Measurements from ENCODE around the gene METTL2A. TPM values are rescaled to one million over a fixed set of nuclear protein-coding genes. Genes with fewer than 3 reads are reported as not detected.

The METTL2A gene
- total RNA-seq (2014; rRNA removed; shearing (Covaris generic)): 26.5 and 28.5 TPM in 2 replicates

GRCh38 chr17:62423647-62424461, at the start of gene METTL2A:
Gene METTL2A, plus strand, starts transcription at chr17:62423897. Its CDS starts 6 bp downstream, at chr17:62423903.

GRCh38 chr17:62380253-62380652, 43.4 kb upstream of the METTL2A start, which contains the start of gene EFCAB3:
Gene EFCAB3, plus strand, starts transcription at chr17:62380553. Its CDS starts 2,427 bp downstream, at chr17:62382980.

GRCh38 chr17:62478424-62478879, 54.8 kb downstream of the METTL2A start, which contains the start of gene TLK2:
Gene TLK2, plus strand, starts transcription at chr17:62478825. Its CDS starts 2,301 bp downstream, at chr17:62481126.

Small RNAs within 50 kb of the gene (small RNA-seq; reads per million reads assigned to genes)
- not detected for gene RNU7-52P

Other genes with a start within 250 kb of the METTL2A start
- gene EFCAB3, start 43.3 kb upstream of the METTL2A start, total RNA-seq (2014; rRNA removed; shearing (Covaris generic)): not detected in 2 replicates
- gene TLK2, start 54.9 kb downstream of the METTL2A start, total RNA-seq (2014; rRNA removed; shearing (Covaris generic)): 40.7 and 41.2 TPM in 2 replicates
- gene MRC2, start 203.8 kb downstream of the METTL2A start, total RNA-seq (2014; rRNA removed; shearing (Covaris generic)): 52.9 and 56.8 TPM in 2 replicates

Measured in A375 (cell line).